Esophagus muscularis mucosa (tissue), 4 donors: ENCODE data around the gene JMJD4.

ENCODE experiments used
- EP300 ChIP-seq: sonication (generic); formaldehyde crosslinking; IDR thresholded peaks from one replicate; pipeline ENCODE4 v1.6.1; 2017; ENCODE audit warnings: antibody characterized with exemption
- POLR2A ChIP-seq: fragments of 450-650 bp; IDR thresholded peaks from one replicate; pipeline ENCODE4 v1.6.1; 2017; ENCODE audit warnings: antibody characterized with exemption, moderate library complexity, mild to moderate bottlenecking, low read depth
- POLR2AphosphoS5 ChIP-seq, 2 donors: sonication (generic); formaldehyde crosslinking; IDR thresholded peaks; one replicate each; pipeline ENCODE4 v1.6.1; 2017; ENCODE audit warnings: antibody characterized with exemption in 2 of 2
- TF ChIP-seq, protein P1 (sequence below), 3 experiments: fragments of 200-600 bp in 2 of 3; fragments of 450-650 bp in 1 of 3; sonication (generic) in 2 of 3; IDR thresholded peaks; one replicate each; pipeline ENCODE4 v1.5.1; 2017 to 2019; ENCODE audit warnings: antibody characterized with exemption in 3 of 3, mild to moderate bottlenecking in 2 of 3, moderate library complexity in 1 of 3

DNA sequence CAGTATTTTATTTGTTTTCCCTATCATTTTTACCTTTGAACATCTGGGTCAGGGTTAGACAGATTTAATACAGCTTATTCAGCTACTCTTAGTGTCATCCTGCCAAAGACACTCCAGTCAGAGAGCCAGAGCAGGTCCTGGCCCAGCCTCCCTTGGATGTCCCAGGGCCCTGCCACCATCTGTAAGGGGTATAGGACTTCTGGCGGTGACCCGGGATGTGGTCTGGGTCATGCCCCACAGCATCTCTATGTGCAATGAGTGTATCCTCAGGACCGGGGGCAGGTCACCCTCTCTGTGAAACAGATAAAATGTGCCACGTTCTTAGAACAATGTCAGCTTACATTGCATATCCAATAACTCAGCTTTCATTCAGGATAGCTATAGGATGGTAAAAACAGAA, 42.5 kb upstream of the JMJD4 start:
- TF ChIP-seq, protein P1, sequence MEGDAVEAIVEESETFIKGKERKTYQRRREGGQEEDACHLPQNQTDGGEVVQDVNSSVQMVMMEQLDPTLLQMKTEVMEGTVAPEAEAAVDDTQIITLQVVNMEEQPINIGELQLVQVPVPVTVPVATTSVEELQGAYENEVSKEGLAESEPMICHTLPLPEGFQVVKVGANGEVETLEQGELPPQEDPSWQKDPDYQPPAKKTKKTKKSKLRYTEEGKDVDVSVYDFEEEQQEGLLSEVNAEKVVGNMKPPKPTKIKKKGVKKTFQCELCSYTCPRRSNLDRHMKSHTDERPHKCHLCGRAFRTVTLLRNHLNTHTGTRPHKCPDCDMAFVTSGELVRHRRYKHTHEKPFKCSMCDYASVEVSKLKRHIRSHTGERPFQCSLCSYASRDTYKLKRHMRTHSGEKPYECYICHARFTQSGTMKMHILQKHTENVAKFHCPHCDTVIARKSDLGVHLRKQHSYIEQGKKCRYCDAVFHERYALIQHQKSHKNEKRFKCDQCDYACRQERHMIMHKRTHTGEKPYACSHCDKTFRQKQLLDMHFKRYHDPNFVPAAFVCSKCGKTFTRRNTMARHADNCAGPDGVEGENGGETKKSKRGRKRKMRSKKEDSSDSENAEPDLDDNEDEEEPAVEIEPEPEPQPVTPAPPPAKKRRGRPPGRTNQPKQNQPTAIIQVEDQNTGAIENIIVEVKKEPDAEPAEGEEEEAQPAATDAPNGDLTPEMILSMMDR (IDR thresholded peaks at IDR 0.05) = no peak
- no peak for TF ChIP-seq POLR2A
- TF ChIP-seq POLR2AphosphoS5 (IDR thresholded peaks at IDR 0.05) = no peak
- no peak for TF ChIP-seq EP300
